PC-9 (cell line): Measurements from ENCODE around the gene FASN. TPM values are rescaled to one million over a fixed set of nuclear protein-coding genes. Genes with fewer than 3 reads are reported as not detected.
A peak's percentile ranks its signal among the peaks of the same experiment; 100 is the strongest.

Source experiments
- BruUV-seq: library from RNA; stranded (reverse); fragments of 400-500 nt; replicated peaks from 2 replicates; lab custom pipeline; 2021; lab: Mats Ljungman, UMichigan
- CTCF ChIA-PET: fragments of 300-600 bp; sonication (Branson Sonifier 250); formaldehyde crosslinking; loops from one replicate; lab custom pipeline; 2022; ENCODE audit warnings: antibody characterized with exemption; lab: Charles Lee
- POLR2A ChIA-PET: fragments of 300-600 bp; sonication (Branson Sonifier 250); formaldehyde crosslinking; loops from one replicate; lab custom pipeline; 2022; ENCODE audit warnings: antibody characterized with exemption; ENCODE audit not compliant: unreplicated experiment; lab: Charles Lee
- DNase-seq, 2 experiments: peaks; one replicate each; pipeline versions ENCODE4 v3.0.0 to v3.0.0-alpha.2; 2015 to 2022; ENCODE audit warnings: mixed read lengths in 1 of 2
- H2AFZ ChIP-seq: fragments of 200-600 bp; sonication (generic); 2 replicates; pipeline ENCODE4 v1.8.1; 2017; ENCODE audit warnings: antibody characterized with exemption
- H3F3A ChIP-seq: fragments of 200-600 bp; sonication (generic); 2 replicates; pipeline ENCODE4 v1.8.1; 2017; ENCODE audit warnings: antibody characterized with exemption, mild to moderate bottlenecking, low read depth; ENCODE audit not compliant: insufficient read depth
- H3K27ac ChIP-seq: fragments of 200-600 bp; sonication (generic); 2 replicates; pipeline ENCODE4 v1.6.1; 2016; ENCODE audit warnings: mixed run types
- H3K27me3 ChIP-seq: fragments of 200-600 bp; sonication (generic); 2 replicates; pipeline ENCODE4 v1.6.1; 2016; ENCODE audit warnings: low read depth, mixed run types; ENCODE audit not compliant: insufficient read depth
- H3K36me3 ChIP-seq: fragments of 200-600 bp; sonication (generic); 2 replicates; pipeline ENCODE4 v1.6.1; 2016; ENCODE audit warnings: low read depth, mixed run types
- H3K4me1 ChIP-seq: fragments of 200-600 bp; sonication (generic); replicated peaks from 2 replicates; pipeline ENCODE4 v1.6.1; 2016; ENCODE audit warnings: mixed run types; ENCODE audit not compliant: insufficient read depth
- H3K4me2 ChIP-seq: fragments of 200-600 bp; sonication (generic); 2 replicates; pipeline ENCODE4 v1.6.1; 2017; ENCODE audit warnings: mixed run types
- H3K4me3 ChIP-seq: fragments of 200-600 bp; sonication (generic); 2 replicates; pipeline ENCODE4 v1.6.1; 2016; ENCODE audit warnings: mixed run types
- H3K79me2 ChIP-seq: fragments of 200-600 bp; sonication (generic); 2 replicates; pipeline ENCODE4 v1.6.1; 2017; ENCODE audit warnings: low read depth, mixed run types
- H3K9me2 ChIP-seq: fragments of 200-600 bp; sonication (generic); 2 replicates; pipeline ENCODE4 v1.8.1; 2017; ENCODE audit warnings: mild to moderate bottlenecking; ENCODE audit not compliant: insufficient read depth
- H3K9me3 ChIP-seq: fragments of 200-600 bp; sonication (generic); 2 replicates; pipeline ENCODE4 v1.8.1; 2016; ENCODE audit warnings: low read depth; ENCODE audit not compliant: insufficient read depth
- H4K20me1 ChIP-seq: fragments of 200-600 bp; sonication (generic); 2 replicates; pipeline ENCODE4 v1.8.1; 2017; ENCODE audit not compliant: insufficient read depth
- CTCF ChIP-seq: fragments of 200-600 bp; sonication (generic); conservative IDR thresholded peaks from 2 replicates; pipeline ENCODE4 v1.6.1; 2017; ENCODE audit warnings: mixed run types, antibody characterized with exemption, mild to moderate bottlenecking, moderate library complexity
- EZH2 ChIP-seq: fragments of 200-600 bp; sonication (generic); IDR thresholded peaks from 2 replicates; pipeline ENCODE4 v1.8.0; 2017; ENCODE audit warnings: antibody characterized with exemption, low read depth
- intact Hi-C: fragments of 100-400 bp; cut with micrococcal nuclease; formaldehyde crosslinking; loops from one replicate; pipeline ENCODE4 v1.10.0; 2022; ENCODE audit not compliant: unreplicated experiment
- total RNA-seq: library from RNA; stranded (reverse); gene quantifications from 2 replicates; pipeline ENCODE4 v1.2.3, GENCODE V29; 2021

FASN gene
- total RNA-seq, 1 experiment from 2014 or later: 658 TPM

DNA sequence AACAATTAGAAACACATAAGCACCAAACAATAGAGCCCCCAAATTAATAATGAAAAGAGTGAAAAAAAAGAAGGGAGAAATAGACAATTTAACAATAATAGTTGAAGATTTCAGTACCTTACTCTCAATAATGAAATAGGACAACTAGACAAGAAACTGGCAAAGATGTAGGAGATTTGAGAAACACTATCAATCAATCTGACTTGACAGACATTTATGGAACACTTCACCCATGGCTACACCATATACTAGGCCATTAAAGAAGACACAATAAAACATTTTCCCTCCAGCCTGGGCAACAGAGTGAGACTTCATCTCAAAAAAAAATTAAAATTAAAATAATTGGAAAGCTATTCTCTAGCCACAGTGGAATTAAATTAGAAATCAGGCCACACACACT is 27.4 kb downstream of the FASN start:
- BruUV-seq: no TSS peak
- no peak overlapping the region for H3K4me2 ChIP-seq
- H3K4me3 ChIP-seq: no peak overlapping the region
- no peaks in the 10 kb centered on the region for H3F3A ChIP-seq
- H3K4me1 ChIP-seq: peaks cover 3% of the 10 kb centered on the region; the same call in 1 of the 2 replicates
- H2AFZ ChIP-seq: no peak overlapping the region
- intact Hi-C loops: no loop called here
- DNase-seq: no peak
- no peak for TF ChIP-seq EZH2
- no peak for TF ChIP-seq CTCF
- POLR2A ChIA-PET: interaction anchor here (0.6 kb wide), 1 partner anchor 36 kb away, joined by 4 read pairs; no protein-coding TSS in a partner anchor
- no peaks in the 10 kb centered on the region for H3K9me3 ChIP-seq
- H3K79me2 ChIP-seq: no peaks in the 10 kb centered on the region
- no peaks in the 10 kb centered on the region for H3K36me3 ChIP-seq
- no peaks in the 10 kb centered on the region for H4K20me1 ChIP-seq
- CTCF ChIA-PET: no interaction called here
- no peaks in the 10 kb centered on the region for H3K9me2 ChIP-seq
- H3K27me3 ChIP-seq: no peaks in the 10 kb centered on the region
- H3K27ac ChIP-seq: no peak overlapping the region

- peak in 1 of 2 experiments; percentile 54 for DNase-seq
- intact Hi-C loops: no loop called here
- no TSS peak for BruUV-seq
- peaks cover 9% of the 10 kb centered on the region; the same call in 1 of the 2 replicates for H3K4me1 ChIP-seq
- no peaks in the 10 kb centered on the region for H4K20me1 ChIP-seq
- peaks cover 17% of the 10 kb centered on the region; the same call in 1 of the 2 replicates for H3K79me2 ChIP-seq
- H3K4me2 ChIP-seq: peak within 1 kb of the TSS; percentile 89
- no peak within 1 kb of the TSS for H3K27ac ChIP-seq
- H3K4me3 ChIP-seq: peak within 1 kb of the TSS; percentile 71
- TF ChIP-seq EZH2: no peak
- no peak for TF ChIP-seq CTCF
- ChIA-PET CTCF (interaction anchor here (0.6 kb wide), 2 partner anchors 28 to 105 kb away, joined by 3 read pairs; partner anchors contain the start of gene DCXR), POLR2A (interaction anchor here (1.2 kb wide), 1 partner anchor 28 kb away, joined by 5 read pairs; the partner anchor contains the start of gene DCXR)
- H3K9me3 ChIP-seq: no peaks in the 10 kb centered on the region
- peak within 1 kb of the TSS; percentile 92 for H2AFZ ChIP-seq
- H3K36me3 ChIP-seq: no peaks in the 10 kb centered on the region
- H3F3A ChIP-seq: no peaks in the 10 kb centered on the region
- H3K27me3 ChIP-seq: no peaks in the 10 kb centered on the region
- no peaks in the 10 kb centered on the region for H3K9me2 ChIP-seq
Measured at GRCh38 chr17:82065638-82066303, 32.3 kb downstream of the FASN start, which contains the start of gene DUS1L. Gene DUS1L (minus strand): TSS chr17:82065804. CDS start chr17:82065059, 745 bp downstream.

GRCh38 chr17:82065193-82065637 is 32.8 kb downstream of the FASN start:
- H3K9me2 ChIP-seq: no peaks in the 10 kb centered on the region
- H3K9me3 ChIP-seq: no peaks in the 10 kb centered on the region
- no TSS peak for BruUV-seq
- H3F3A ChIP-seq: no peaks in the 10 kb centered on the region
- TF ChIP-seq CTCF: no peak
- H3K79me2 ChIP-seq: peaks cover 17% of the 10 kb centered on the region; the same call in 1 of the 2 replicates
- no peaks in the 10 kb centered on the region for H3K27me3 ChIP-seq
- peak overlapping the region; percentile 64; the same call in 1 of the 2 replicates for H2AFZ ChIP-seq
- ChIA-PET POLR2A (interaction anchor here (1.2 kb wide), 1 partner anchor 27 kb away, joined by 5 read pairs; the partner anchor contains the start of gene DCXR), CTCF (interaction anchor here (0.6 kb wide), 2 partner anchors 28 to 105 kb away, joined by 3 read pairs; partner anchors contain the start of gene DCXR)
- intact Hi-C loops: no loop called here
- H3K4me2 ChIP-seq: peak overlapping the region; percentile 89
- peaks cover 9% of the 10 kb centered on the region; the same call in 1 of the 2 replicates for H3K4me1 ChIP-seq
- no peak for DNase-seq
- H3K27ac ChIP-seq: no peak overlapping the region
- no peaks in the 10 kb centered on the region for H3K36me3 ChIP-seq
- H4K20me1 ChIP-seq: no peaks in the 10 kb centered on the region
- peak overlapping the region; percentile 71 for H3K4me3 ChIP-seq
